Body of pancreas (tissue), 4 donors: ENCODE results near the gene COPS3. TPM values are rescaled to one million over a fixed set of nuclear protein-coding genes. Genes with fewer than 3 reads are reported as not detected.
"Not testable (repeated sequence)": the region's sequence is repeated elsewhere in the genome, so short reads cannot be mapped to it uniquely, and the experiment has no call there.

ENCODE experiments used
- ATAC-seq: fragments of 150-250 bp; one replicate; pipeline ENCODE4 v1.9.1; 2016
- DNase-seq, 4 donors: peaks; one replicate each; pipeline ENCODE4 v3.0.0-alpha.2; 2019
- H3K27ac ChIP-seq, 4 donors: fragments of 200-600 bp; sonication (generic); 1 replicate in 3 of 4; 2 replicates in 1 of 4; pipeline versions ENCODE4 v1.5.1 to v1.6.1; 2016 to 2019; ENCODE audit warnings: mild to moderate bottlenecking in 1 of 4, mixed read lengths in 1 of 4, moderate library complexity in 1 of 4
- H3K27me3 ChIP-seq, 2 donors: fragments of 200-600 bp; sonication (generic); one replicate each; pipeline ENCODE4 v1.6.0; 2016; ENCODE audit warnings: mild to moderate bottlenecking in 1 of 2
- H3K36me3 ChIP-seq, 2 donors: fragments of 200-600 bp; sonication (generic); replicated peaks in 1 of 2; 2 replicates each; pipeline ENCODE4 v1.5.1; 2016; ENCODE audit warnings: low read depth in 2 of 2; ENCODE audit not compliant: insufficient read depth in 1 of 2
- H3K4me1 ChIP-seq: fragments of 200-600 bp; sonication (generic); one replicate; pipeline ENCODE4 v1.6.0; 2016
- H3K4me3 ChIP-seq, 2 donors: fragments of 200-600 bp; sonication (generic); 1 replicate in 1 of 2; 2 replicates in 1 of 2; pipeline ENCODE4 v1.5.1; 2016 to 2019
- H3K9me3 ChIP-seq, 3 donors: fragments of 200-600 bp; sonication (generic); 1 replicate in 2 of 3; 2 replicates in 1 of 3; pipeline ENCODE4 v1.5.1; 2016
- POLR2A ChIP-seq, 3 donors: fragments of 450-650 bp; IDR thresholded peaks; one replicate each; pipeline ENCODE4 v1.6.1; 2016; ENCODE audit warnings: antibody characterized with exemption in 3 of 3, mild to moderate bottlenecking in 2 of 3
- WGBS, 2 donors: methylation state at CpG; one replicate each; pipeline ENCODE4 v1.1.5; 2017; 5-methylcytosine and 5-hydroxymethylcytosine counted together
- intact Hi-C: fragments of 100-400 bp; cut with DNase I; formaldehyde crosslinking; loops from one replicate; pipeline ENCODE4 v1.15.1; 2023
- total RNA-seq, 2 donors: library from RNA; depleted of rRNA; stranded (reverse); fragments of >200 nt; gene quantifications; one replicate each; pipeline ENCODE4 v1.1.0, GENCODE V29; 2016
- TF ChIP-seq, protein P1 (sequence below), 7 experiments: fragments of 450-650 bp in 4 of 7; fragments of 200-600 bp in 3 of 7; sonication (generic) in 3 of 7; IDR thresholded peaks; one replicate each; pipeline ENCODE4 v1.5.1; 2016 to 2019; ENCODE audit warnings: antibody characterized with exemption in 7 of 7

Gene COPS3
- total RNA-seq, 2 donors from 2014 or later: 23.1 to 29.8 TPM

DNA sequence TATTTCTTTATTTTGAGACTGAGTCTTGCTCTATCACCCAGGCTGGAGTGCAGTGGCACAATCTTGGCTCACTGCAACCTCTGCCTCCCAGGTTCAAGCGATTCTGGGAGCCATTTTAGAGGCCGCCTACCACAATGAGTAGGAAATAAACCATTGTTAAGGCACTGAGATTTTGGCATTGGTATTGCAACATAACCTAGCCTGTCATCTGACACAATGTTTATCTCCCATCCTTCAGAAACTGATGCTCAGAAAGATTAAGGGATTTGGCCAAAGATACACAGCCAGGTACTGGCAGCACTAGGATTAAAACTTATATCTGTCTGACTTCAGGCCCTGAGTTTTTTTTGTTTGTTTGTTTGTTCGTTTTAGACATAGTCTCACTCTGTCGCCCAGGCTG lies 8.0 kb upstream of the COPS3 start:
- no peaks in the 10 kb centered on the region for H3K36me3 ChIP-seq
- H3K4me3 ChIP-seq: no peak overlapping the region
- TF ChIP-seq, protein P1, sequence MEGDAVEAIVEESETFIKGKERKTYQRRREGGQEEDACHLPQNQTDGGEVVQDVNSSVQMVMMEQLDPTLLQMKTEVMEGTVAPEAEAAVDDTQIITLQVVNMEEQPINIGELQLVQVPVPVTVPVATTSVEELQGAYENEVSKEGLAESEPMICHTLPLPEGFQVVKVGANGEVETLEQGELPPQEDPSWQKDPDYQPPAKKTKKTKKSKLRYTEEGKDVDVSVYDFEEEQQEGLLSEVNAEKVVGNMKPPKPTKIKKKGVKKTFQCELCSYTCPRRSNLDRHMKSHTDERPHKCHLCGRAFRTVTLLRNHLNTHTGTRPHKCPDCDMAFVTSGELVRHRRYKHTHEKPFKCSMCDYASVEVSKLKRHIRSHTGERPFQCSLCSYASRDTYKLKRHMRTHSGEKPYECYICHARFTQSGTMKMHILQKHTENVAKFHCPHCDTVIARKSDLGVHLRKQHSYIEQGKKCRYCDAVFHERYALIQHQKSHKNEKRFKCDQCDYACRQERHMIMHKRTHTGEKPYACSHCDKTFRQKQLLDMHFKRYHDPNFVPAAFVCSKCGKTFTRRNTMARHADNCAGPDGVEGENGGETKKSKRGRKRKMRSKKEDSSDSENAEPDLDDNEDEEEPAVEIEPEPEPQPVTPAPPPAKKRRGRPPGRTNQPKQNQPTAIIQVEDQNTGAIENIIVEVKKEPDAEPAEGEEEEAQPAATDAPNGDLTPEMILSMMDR (IDR thresholded peaks at IDR 0.05): no peak
- no peak for TF ChIP-seq POLR2A (IDR thresholded peaks at IDR 0.05)
- intact Hi-C loops: no loop called here
- no peaks in the 10 kb centered on the region for H3K4me1 ChIP-seq
- no peak for ATAC-seq
- H3K27me3 ChIP-seq: no peaks in the 10 kb centered on the region
- DNase-seq: no peak
- 62 to 78% methylated on average over 4 of the region's 4 CpGs for whole genome bisulfite sequencing, 2 donors
- H3K27ac ChIP-seq: no peak overlapping the region
- H3K9me3 ChIP-seq: no peaks in the 10 kb centered on the region

DNA sequence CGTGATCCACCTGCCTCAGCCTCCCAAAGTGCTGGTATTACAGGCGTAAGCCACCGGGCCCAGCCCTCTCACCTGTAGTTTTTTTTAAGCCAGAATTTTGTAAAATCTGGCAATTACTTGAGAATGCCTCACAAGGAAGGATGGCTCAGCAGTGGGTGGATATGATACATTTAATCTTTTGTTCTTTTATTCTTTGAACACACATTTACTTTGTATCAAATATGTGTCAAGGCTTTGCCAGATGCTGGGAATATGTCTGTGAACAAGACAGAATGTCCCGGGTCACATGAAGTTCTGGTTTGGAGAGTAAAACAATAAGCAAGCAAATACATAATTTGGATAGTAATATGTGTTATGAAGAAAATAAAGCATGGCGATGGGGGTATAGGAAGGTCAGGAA lies 4.9 kb upstream of the COPS3 start:
- TF ChIP-seq POLR2A (IDR thresholded peaks at IDR 0.05): no peak
- TF ChIP-seq, protein P1 (IDR thresholded peaks at IDR 0.05): no peak
- WGBS, 2 donors: 76 to 85% methylated on average over 5 of the region's 5 CpGs
- no peaks in the 10 kb centered on the region for H3K9me3 ChIP-seq
- no peak overlapping the region for H3K27ac ChIP-seq
- intact Hi-C loops: no loop called here
- no peak for DNase-seq
- H3K4me3 ChIP-seq: no peak overlapping the region
- ATAC-seq: no peak
- no peaks in the 10 kb centered on the region for H3K27me3 ChIP-seq
- no peaks in the 10 kb centered on the region for H3K36me3 ChIP-seq
- H3K4me1 ChIP-seq: no peaks in the 10 kb centered on the region

GRCh38 chr17:17279316-17279715 lies 1.7 kb downstream of the COPS3 start:
- H3K27ac ChIP-seq: no peak overlapping the region
- no peaks in the 10 kb centered on the region for H3K9me3 ChIP-seq
- no peak for TF ChIP-seq POLR2A (IDR thresholded peaks at IDR 0.05)
- TF ChIP-seq, protein P1 (IDR thresholded peaks at IDR 0.05): no peak
- 67 to 69% methylated on average over 4 of the region's 4 CpGs for WGBS, 2 donors
- ATAC-seq: no peak
- no peaks in the 10 kb centered on the region for H3K27me3 ChIP-seq
- H3K4me1 ChIP-seq: peaks cover 33% of the 10 kb centered on the region
- H3K4me3 ChIP-seq: no peak overlapping the region
- no peaks in the 10 kb centered on the region for H3K36me3 ChIP-seq
- intact Hi-C loops: no loop called here
- no peak for DNase-seq

- H3K27ac ChIP-seq, H3K36me3 ChIP-seq, H3K4me3 ChIP-seq, DNase-seq, H3K27me3 ChIP-seq, H3K9me3 ChIP-seq, ATAC-seq, intact Hi-C loops: not testable (repeated sequence)
- peaks cover 33% of the 10 kb centered on the region for H3K4me1 ChIP-seq
- 93 to 95% methylated on average over 4 to 5 of the region's 5 CpGs for WGBS, 2 donors
Observed at GRCh38 chr17:17277431-17277830, 3.6 kb downstream of the COPS3 start.

- H3K4me1 ChIP-seq: peaks cover 33% of the 10 kb centered on the region
- 62 to 79% methylated on average over 6 of the region's 6 CpGs for WGBS, 2 donors
- no peak overlapping the region for H3K4me3 ChIP-seq
- H3K36me3 ChIP-seq: peaks cover 6 to 8% of the 10 kb centered on the region in 2 donors
- H3K9me3 ChIP-seq: no peaks in the 10 kb centered on the region
- no peak overlapping the region for H3K27ac ChIP-seq
- H3K27me3 ChIP-seq: no peaks in the 10 kb centered on the region
- intact Hi-C loops: no loop called here
- DNase-seq (peak in 1 of 4 donors; percentile 18), ATAC-seq (no peak)
- no peak for TF ChIP-seq POLR2A (IDR thresholded peaks at IDR 0.05)
- TF ChIP-seq, protein P1 (IDR thresholded peaks at IDR 0.05): no peak
Observed at GRCh38 chr17:17275971-17276370, 5.1 kb downstream of the COPS3 start.
